NCI-H1105 treated with DMSO at 0.1 percent for 48 hours (cell line): ENCODE results near the gene TSPAN7.

Source experiments
- DNase-seq: peaks from one replicate; lab custom pipeline; 2025; lab: John Stamatoyannopoulos, UW

TSPAN7 gene

GRCh38 chrX:38692961-38693360 is 131.6 kb downstream of the TSPAN7 start:
- DNase-seq = no peak

- no peak for DNase-seq
Measured at GRCh38 chrX:38694394-38694793, 133.1 kb downstream of the TSPAN7 start.

- DNase-seq = no peak
Measured at GRCh38 chrX:38697461-38697860, 136.1 kb downstream of the TSPAN7 start.

GRCh38 chrX:38699121-38699520 is 137.8 kb downstream of the TSPAN7 start:
- no peak for DNase-seq

GRCh38 chrX:38699696-38700095 is 138.4 kb downstream of the TSPAN7 start:
- no peak for DNase-seq

- DNase-seq = no peak
Measured at GRCh38 chrX:38701073-38701472, 139.7 kb downstream of the TSPAN7 start.

- no peak for DNase-seq
Measured at GRCh38 chrX:38704146-38704882, 143.0 kb downstream of the TSPAN7 start.

- DNase-seq = peak; percentile 4
Measured at GRCh38 chrX:38717871-38718270, 156.5 kb downstream of the TSPAN7 start.

- no peak for DNase-seq
Measured at GRCh38 chrX:38718311-38718710, 157.0 kb downstream of the TSPAN7 start.

- DNase-seq = no peak
Measured at GRCh38 chrX:38726612-38727011, 165.3 kb downstream of the TSPAN7 start.

GRCh38 chrX:38727668-38728067 is 166.3 kb downstream of the TSPAN7 start:
- no peak for DNase-seq

- DNase-seq = no peak
Measured at GRCh38 chrX:38732866-38733265, 171.5 kb downstream of the TSPAN7 start.
